NB4 (cell line): ENCODE measurements around the gene ZEB2.

ENCODE experiments used
- TF ChIP-seq, protein P1 (sequence below): IDR thresholded peaks from one replicate; pipeline ENCODE4 v1.5.1; 2012; ENCODE audit warnings: low read depth, low read length
- TF ChIP-seq, protein P2 (sequence below): IDR thresholded peaks from 2 replicates; pipeline ENCODE4 v1.6.1; 2011; ENCODE audit warnings: low read depth, low read length

DNA sequence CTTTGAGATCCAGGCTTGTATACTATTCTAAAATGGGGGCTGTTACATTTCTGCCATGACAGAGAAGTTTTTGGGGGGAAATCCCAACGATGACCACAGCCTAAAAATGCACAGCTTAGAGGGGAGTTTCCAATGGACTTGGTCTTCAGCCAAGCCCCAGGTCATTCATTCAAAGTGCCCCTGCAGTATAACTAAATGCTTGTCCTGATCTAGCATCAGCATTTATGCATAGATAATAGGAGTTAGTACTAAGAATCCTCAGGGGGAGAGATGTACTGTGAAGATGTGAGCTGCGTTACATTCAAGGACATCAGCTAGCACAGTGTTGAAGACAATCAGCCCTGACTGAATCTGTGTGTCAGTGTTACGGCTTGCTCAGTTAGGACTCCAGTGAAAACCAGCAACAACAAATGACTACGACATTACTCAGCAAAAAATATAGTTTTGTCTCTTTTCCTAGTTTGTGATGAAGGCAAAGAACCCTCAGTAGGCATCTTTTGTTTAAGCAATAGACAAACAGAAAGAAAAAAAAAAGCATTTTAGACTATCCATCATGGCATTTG is 160.9 kb downstream of the ZEB2 start:
- TF ChIP-seq, protein P1, sequence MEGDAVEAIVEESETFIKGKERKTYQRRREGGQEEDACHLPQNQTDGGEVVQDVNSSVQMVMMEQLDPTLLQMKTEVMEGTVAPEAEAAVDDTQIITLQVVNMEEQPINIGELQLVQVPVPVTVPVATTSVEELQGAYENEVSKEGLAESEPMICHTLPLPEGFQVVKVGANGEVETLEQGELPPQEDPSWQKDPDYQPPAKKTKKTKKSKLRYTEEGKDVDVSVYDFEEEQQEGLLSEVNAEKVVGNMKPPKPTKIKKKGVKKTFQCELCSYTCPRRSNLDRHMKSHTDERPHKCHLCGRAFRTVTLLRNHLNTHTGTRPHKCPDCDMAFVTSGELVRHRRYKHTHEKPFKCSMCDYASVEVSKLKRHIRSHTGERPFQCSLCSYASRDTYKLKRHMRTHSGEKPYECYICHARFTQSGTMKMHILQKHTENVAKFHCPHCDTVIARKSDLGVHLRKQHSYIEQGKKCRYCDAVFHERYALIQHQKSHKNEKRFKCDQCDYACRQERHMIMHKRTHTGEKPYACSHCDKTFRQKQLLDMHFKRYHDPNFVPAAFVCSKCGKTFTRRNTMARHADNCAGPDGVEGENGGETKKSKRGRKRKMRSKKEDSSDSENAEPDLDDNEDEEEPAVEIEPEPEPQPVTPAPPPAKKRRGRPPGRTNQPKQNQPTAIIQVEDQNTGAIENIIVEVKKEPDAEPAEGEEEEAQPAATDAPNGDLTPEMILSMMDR = no peak
- TF ChIP-seq, protein P2, sequence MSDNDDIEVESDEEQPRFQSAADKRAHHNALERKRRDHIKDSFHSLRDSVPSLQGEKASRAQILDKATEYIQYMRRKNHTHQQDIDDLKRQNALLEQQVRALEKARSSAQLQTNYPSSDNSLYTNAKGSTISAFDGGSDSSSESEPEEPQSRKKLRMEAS = no peak
